GM04504 (cell line): ENCODE results near the gene RSAD1.

Source experiments
- DNase-seq: peaks from one replicate; pipeline ENCODE4 v3.0.0-alpha.2; 2012; ENCODE audit warnings: low read depth

RSAD1 gene

GRCh38 chr17:50458270-50458669 lies 20.4 kb upstream of the RSAD1 start:
- DNase-seq = no peak

- DNase-seq = no peak
Observed at GRCh38 chr17:50458701-50459676, 19.7 kb upstream of the RSAD1 start.

GRCh38 chr17:50459756-50460155 lies 18.9 kb upstream of the RSAD1 start:
- DNase-seq = no peak

DNA sequence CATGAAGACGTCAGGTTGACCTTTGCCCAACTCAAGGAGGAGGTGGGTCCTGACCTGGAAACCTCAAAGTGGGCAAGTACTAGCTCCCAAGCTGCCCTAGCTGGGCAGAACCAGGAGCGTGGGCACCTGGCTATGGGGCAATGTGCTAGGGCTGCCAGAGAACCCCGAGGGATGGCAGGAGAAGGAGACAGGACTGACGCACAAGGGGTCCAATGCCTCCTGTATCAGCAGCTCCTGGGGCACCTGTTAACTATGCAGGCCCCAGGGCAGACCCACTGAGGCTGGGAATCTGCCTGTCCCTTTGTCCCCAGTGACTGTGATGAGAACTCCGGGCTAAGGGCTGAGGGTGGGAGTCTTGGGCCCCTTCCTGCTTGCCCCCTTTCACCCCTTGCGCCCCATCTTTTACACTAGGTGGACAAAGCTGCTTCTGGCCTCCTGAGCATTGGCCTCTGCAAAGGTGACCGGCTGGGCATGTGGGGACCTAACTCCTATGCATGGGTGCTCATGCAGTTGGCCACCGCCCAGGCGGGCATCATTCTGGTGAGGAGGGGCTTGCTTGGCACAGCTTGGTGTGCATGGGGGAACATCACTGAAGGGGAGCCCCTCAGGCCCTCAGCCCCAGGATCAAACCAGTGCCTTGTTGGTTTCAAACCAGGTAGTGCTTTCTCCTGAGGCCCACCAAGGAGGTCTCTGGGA lies 17.7 kb upstream of the RSAD1 start:
- no peak for DNase-seq

DNA sequence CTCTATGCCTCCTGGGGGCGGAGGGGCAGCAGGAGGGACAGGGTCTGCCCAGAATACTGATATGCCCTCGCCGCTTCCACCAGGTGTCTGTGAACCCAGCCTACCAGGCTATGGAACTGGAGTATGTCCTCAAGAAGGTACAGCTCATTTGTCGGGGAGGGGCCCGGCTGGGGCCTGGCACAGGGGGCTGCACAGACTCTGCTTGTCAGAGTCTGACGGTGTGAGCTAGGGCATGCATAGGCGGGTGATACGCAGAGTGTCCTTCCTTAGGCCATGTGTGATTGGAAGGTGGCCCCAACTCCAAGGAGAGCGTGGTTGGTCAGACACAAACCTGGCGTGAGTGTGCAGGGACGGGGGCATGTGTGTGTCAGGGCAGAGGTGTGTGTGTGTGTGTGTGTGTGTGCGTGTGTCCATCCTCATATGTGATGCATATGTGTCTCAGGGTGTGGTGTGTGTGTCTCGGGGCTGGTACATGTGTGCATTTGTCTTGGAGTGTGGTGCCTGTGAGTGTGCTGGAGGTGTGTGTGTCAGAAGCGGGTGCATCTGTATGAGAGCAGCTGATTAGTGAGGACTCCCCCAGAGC lies 17.0 kb upstream of the RSAD1 start:
- no peak for DNase-seq

DNA sequence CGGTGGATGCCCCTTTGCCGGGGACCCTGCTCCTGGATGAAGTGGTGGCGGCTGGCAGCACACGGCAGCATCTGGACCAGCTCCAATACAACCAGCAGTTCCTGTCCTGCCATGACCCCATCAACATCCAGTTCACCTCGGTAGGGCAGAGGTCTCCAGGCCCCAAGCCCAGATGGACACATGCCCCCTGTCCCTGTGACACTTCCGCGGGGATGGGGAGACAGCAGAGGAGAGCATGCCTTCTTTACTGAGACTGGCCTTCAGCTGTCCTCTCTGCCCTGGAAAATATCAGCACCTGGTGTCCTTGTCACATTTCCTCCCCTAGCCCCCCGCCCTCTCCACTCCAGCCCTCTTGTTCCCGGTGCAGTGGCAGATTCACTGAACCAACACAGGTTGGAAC lies 16.2 kb upstream of the RSAD1 start:
- no peak for DNase-seq

GRCh38 chr17:50464121-50464520 lies 14.5 kb upstream of the RSAD1 start:
- no peak for DNase-seq

GRCh38 chr17:50464736-50465135 lies 13.9 kb upstream of the RSAD1 start:
- no peak for DNase-seq

DNA sequence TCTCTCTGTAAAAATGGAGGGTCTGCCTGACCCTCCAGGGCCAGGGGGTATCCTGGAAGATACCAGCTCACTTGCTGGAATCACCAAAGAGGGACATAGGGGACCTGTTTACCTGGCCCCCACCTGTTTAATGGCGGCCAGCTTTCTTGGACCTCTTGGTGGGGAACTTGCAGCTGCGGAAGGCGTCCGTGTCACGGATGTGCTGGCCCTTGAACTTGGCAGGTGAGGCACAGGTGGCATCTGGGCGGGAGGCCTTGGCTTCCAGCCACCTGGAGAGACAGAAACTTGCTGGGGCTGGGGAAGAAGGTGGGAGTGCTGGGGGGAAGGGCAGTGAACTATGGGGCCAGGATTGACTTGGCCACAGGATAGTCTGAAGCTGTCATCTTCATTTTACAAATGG lies 13.5 kb upstream of the RSAD1 start:
- no peak for DNase-seq

DNA sequence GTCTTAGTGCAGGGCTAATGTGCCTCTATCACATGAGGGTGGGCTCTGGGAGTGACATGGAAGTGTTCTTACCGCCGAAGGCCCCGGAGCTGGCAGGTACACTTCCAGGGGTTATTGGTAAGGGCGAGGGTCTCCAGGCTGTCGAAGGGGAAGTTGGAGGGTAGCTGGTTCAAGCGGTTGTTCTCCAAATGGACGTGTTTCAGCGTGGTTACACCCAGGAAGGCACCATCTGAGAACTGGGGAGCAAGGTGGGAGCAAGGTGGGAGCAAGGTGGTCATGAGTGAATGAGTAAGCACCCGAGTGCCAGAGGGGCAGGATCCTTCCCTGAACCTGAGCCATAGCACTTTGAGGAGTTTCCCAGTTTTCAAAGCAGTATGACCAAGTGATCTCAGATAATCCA lies 13.0 kb upstream of the RSAD1 start:
- DNase-seq = no peak

DNA sequence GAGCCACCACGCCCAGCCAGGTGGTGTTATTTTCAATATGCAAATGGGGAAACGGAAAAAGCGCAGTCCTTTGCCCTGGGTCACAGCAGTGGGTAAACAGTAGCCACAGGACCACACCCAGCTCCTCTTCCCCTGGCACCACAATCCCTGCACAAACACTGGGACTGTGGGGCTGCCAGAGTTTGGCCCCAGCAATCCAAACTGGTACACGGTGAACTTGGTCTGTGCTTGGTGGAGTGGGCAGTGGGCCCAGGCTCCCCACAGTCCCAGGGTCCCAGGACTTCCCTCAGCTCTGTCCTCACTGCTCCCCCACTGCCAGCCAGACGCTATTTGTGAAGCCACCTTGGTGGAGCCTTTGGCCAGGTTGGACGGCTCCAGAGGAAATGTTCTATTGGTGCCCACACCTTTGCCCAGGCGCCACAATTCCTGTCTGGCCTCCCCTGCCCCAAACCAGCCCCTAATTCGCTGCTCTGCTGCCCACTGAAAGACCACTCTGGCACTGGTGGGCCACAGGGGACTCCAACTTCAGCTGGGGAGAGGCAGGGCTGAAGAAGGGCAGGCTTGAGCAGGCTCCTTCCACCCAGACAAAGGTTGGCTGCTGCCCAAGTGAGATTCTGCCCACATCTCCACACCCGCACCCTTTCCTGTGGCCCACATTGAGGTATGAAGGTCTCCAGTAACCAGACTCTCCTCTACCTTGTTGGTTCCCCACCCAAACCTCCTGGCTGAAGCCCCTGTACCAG lies 12.1 kb upstream of the RSAD1 start:
- DNase-seq = no peak

GRCh38 chr17:50467114-50467854 lies 11.4 kb upstream of the RSAD1 start:
- DNase-seq = no peak

- DNase-seq = no peak
Observed at GRCh38 chr17:50467855-50468303, 10.8 kb upstream of the RSAD1 start.

DNA sequence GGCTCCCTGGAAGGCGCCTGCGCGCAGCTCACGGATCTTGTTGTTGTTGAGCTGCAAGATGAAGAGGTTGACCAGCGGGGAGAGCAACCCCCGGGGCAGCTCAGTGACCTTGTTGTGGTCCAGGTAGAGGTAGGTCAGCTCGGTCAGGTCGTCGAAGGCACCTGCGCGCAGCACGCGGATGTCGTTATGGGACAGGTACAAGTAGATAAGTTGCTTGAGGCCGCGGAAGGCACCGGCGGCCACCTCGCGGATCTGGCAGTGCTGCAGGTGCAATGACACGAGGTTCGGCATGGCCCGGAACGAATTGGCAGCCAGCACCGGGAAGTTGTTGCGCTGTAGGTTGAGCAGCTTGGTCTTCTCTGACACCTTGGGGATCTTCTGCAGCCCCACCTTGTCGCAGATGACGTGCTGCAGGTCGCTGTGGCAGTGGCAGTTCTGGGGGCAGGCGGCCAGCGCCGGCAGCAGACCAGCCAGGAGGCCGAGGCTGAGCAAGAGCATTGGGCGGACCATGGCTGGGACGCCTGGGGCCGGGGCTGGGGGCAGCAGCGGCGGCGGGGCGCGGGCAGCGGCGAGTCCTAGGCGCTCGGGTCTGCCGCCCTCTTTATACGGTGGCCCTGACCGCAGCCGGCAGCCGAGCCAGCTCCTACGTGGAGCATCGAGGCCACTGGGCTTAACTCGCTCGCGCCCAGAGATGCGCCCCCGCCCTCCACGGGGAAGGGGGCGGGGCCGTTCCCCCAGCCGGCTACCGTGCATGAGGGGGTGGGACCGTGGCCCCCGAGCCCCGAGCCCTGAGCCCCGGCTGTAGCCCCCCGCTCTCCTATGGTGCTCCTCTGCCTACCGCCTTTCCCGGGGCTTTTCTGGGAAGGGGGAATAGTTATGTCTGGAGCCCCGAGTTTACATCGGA lies 10.1 kb upstream of the RSAD1 start, which contains the start of gene CHAD:
Gene CHAD, minus strand, starts transcription at position 577 of the 904 bp plus-strand sequence. Its CDS starts 67 bp downstream, at position 510.
- no peak for DNase-seq

DNA sequence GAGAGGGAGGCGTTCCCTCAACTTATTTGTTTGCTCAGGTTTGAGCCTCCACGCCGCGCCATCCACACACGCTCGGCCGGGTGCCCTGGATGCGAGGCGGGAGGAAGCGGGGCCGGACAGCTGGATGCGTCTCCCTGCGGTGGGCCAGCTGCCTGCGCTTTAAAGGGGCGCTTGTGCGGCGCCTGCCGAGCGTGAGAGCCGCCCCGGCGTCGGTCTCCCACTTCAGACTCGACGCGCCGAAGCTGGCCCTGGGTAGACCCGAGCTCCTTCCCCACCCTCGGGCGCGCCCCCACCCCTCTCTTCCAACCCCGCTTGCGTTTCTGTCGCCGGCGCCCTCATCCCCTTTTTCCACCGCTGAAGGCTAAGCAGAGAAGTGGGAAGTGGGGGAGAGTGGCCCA lies 9.5 kb upstream of the RSAD1 start:
- no peak for DNase-seq

GRCh38 chr17:50469671-50470305 lies 8.9 kb upstream of the RSAD1 start:
- DNase-seq = no peak

- no peak for DNase-seq
Observed at GRCh38 chr17:50470426-50470825, 8.2 kb upstream of the RSAD1 start.

DNA sequence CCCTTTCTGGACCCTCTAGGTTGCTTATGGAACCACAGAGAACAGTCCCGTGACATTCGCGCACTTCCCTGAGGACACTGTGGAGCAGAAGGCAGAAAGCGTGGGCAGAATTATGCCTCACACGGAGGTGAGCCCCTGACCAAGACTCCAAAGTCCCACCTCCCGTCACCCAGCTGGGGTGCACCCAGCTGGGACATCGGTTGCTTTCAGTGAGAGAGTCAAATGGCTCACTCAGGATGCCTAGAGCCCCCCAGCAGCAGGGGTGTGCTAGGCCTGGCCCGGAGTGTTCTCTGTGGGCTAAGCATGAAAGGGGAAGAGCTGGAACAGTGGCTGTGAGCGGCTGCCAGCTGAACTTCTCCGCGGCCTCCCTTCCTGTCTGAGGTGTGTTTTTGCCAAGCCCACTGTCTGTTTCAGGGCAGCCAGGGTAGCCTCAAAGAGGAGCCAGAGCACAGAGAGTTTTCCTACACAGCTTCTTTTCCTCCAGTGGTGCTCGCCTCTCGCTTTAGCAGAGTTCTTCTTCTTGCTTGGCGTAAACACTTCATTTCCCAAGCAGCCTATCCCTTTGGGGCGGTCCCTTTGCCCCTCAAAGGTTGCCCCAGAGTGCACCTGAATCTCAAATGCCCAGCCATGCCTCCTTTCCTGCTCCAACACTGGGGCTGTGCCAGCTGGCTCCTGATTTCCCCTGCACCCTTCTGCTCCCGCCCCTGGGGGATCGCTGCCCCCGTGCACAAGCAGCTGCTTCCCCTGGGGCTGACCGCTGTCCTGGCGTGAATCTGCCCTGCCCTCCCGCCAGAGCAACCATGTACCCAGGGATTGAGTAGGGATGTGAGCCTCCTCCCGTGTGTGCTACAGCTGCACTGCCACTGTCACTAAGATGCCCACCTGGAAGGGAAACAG lies 7.4 kb upstream of the RSAD1 start:
- DNase-seq = no peak

GRCh38 chr17:50472286-50472685 lies 6.4 kb upstream of the RSAD1 start:
- DNase-seq = no peak
